HCT116 (cell line): ENCODE data around the gene SKIC8. TPM values are rescaled to one million over a fixed set of nuclear protein-coding genes. Genes with fewer than 3 reads are reported as not detected.

ENCODE experiments used
- ATAC-seq: fragments of 200-7000 bp; cut with Tn5 transposase; 2 replicates; pipeline ENCODE4 v1.9.1; 2020; ENCODE audit warnings: mild to moderate bottlenecking, moderate library complexity
- BruUV-seq: library from RNA; stranded (reverse); fragments of 400-500 nt; replicated peaks from 2 replicates; lab custom pipeline; 2021; lab: Mats Ljungman, UMichigan
- CTCF ChIA-PET: fragments of 300-600 bp; sonication (Branson Sonifier 250); formaldehyde crosslinking; loops from one replicate; lab custom pipeline; 2021; ENCODE audit warnings: antibody characterized with exemption; lab: Charles Lee
- POLR2A ChIA-PET: fragments of 300-600, 350-600 bp; sonication (Branson Sonifier 250); formaldehyde crosslinking; loops from one replicate; lab custom pipeline; 2021; ENCODE audit warnings: antibody characterized with exemption; lab: Charles Lee
- RAD21 ChIA-PET, 2 experiments: fragments of 300-600 bp; sonication (Branson Sonifier 250); formaldehyde crosslinking; loops; one replicate each; lab custom pipeline; 2023; ENCODE audit warnings: low total read pairs in 2 of 2; ENCODE audit not compliant: uncharacterized antibody in 2 of 2, unreplicated experiment in 2 of 2, low non-redundant PET in 1 of 2; lab: Charles Lee
- DNase-seq: peaks from one replicate; pipeline ENCODE4 v3.0.0-alpha.2; 2010; ENCODE audit warnings: low read depth, low spot score
- H2AFZ ChIP-seq: fragments of 200-600 bp; shearing (Covaris generic), sonication (generic); 2 replicates; pipeline ENCODE4 v1.6.1; 2017; ENCODE audit warnings: low read depth, mixed run types, mixed read lengths, antibody characterized with exemption, low read length; ENCODE audit not compliant: poor library complexity, severe bottlenecking
- H3K27ac ChIP-seq: 2 replicates; pipeline ENCODE4 v1.5.1; 2012; ENCODE audit warnings: low read depth, low read length
- H3K27me3 ChIP-seq: fragments of 200-600 bp; sonication (generic); 2 replicates; pipeline ENCODE4 v1.6.1; 2016; ENCODE audit warnings: mixed run types, low read length, mixed read lengths; ENCODE audit not compliant: insufficient read depth
- H3K36me3 ChIP-seq, 2 experiments: fragments of 200-500 bp in 1 of 2; fragments of 200-600 bp in 1 of 2; sonication (Bioruptor generic) in 1 of 2; sonication (generic) in 1 of 2; 2 replicates each; pipeline versions ENCODE4 v1.5.1 to v1.6.1; 2014 to 2016; ENCODE audit warnings: low read length in 2 of 2, inconsistent platforms in 1 of 2, mixed read lengths in 1 of 2, mixed run types in 1 of 2; ENCODE audit not compliant: insufficient read depth in 2 of 2, control insufficient read depth in 1 of 2
- H3K4me1 ChIP-seq, 2 experiments: fragments of 200-600 bp in 1 of 2; sonication (generic) in 1 of 2; 2 replicates each; pipeline versions ENCODE4 v1.5.1 to v1.6.1; 2012 to 2017; ENCODE audit warnings: low read length in 2 of 2, inconsistent platforms in 1 of 2, mild to moderate bottlenecking in 1 of 2, mixed read lengths in 1 of 2, mixed run types in 1 of 2, moderate library complexity in 1 of 2; ENCODE audit not compliant: insufficient read depth in 2 of 2, control insufficient read depth in 1 of 2
- H3K4me2 ChIP-seq: fragments of 200-600 bp; sonication (generic); 2 replicates; pipeline ENCODE4 v1.6.1; 2017; ENCODE audit warnings: mixed run types, low read length, mixed read lengths
- H3K4me3 ChIP-seq, 2 experiments: fragments of 200-600 bp in 1 of 2; sonication (generic) in 1 of 2; replicated peaks in 1 of 2; 2 replicates each; pipeline ENCODE4 v1.5.1; 2011 to 2016; ENCODE audit warnings: low read length in 2 of 2, control low read depth in 1 of 2, low read depth in 1 of 2, mild to moderate bottlenecking in 1 of 2, mixed read lengths in 1 of 2, mixed run types in 1 of 2
- H3K79me2 ChIP-seq: fragments of 200-600 bp; sonication (generic); 2 replicates; pipeline ENCODE4 v1.6.1; 2017; ENCODE audit warnings: mild to moderate bottlenecking, mixed run types, low read length, moderate library complexity, mixed read lengths; ENCODE audit not compliant: insufficient read depth
- H3K9ac ChIP-seq: fragments of 200-600 bp; sonication (generic); 2 replicates; pipeline ENCODE4 v1.6.1; 2016; ENCODE audit warnings: low read length, mixed read lengths
- H3K9me2 ChIP-seq: fragments of 200-600 bp; sonication (generic), shearing (Covaris generic); 2 replicates; pipeline ENCODE4 v1.6.1; 2017; ENCODE audit warnings: mixed run types, mild to moderate bottlenecking, moderate library complexity; ENCODE audit not compliant: insufficient read depth
- H3K9me3 ChIP-seq, 2 experiments: fragments of 200-500 bp in 1 of 2; fragments of 200-600 bp in 1 of 2; sonication (Bioruptor generic) in 1 of 2; sonication (generic) in 1 of 2; 2 replicates each; pipeline ENCODE4 v1.6.1; 2014 to 2017; ENCODE audit warnings: low read length in 2 of 2, mixed read lengths in 2 of 2, inconsistent platforms in 1 of 2, low read depth in 1 of 2, mild to moderate bottlenecking in 1 of 2, mixed run types in 1 of 2, moderate library complexity in 1 of 2; ENCODE audit not compliant: control insufficient read depth in 1 of 2, insufficient read depth in 1 of 2
- H4K20me1 ChIP-seq: fragments of 200-600 bp; sonication (generic), shearing (Covaris generic); 2 replicates; pipeline ENCODE4 v1.6.1; 2017; ENCODE audit warnings: mixed run types, mild to moderate bottlenecking, moderate library complexity; ENCODE audit not compliant: insufficient read depth
- CBX3 ChIP-seq: IDR thresholded peaks from 2 replicates; pipeline ENCODE4 v1.6.1; 2012; ENCODE audit warnings: low read depth
- ELF1 ChIP-seq: IDR thresholded peaks from 2 replicates; pipeline ENCODE4 v1.6.1; 2012; ENCODE audit warnings: low read depth, borderline replicate concordance
- FOSL1 ChIP-seq: IDR thresholded peaks from 2 replicates; pipeline ENCODE4 v1.6.1; 2012; ENCODE audit warnings: low read depth
- POLR2AphosphoS5 ChIP-seq: IDR thresholded peaks from 2 replicates; pipeline ENCODE4 v1.6.1; 2011; ENCODE audit warnings: mild to moderate bottlenecking, low read depth, low read length, moderate library complexity
- SP1 ChIP-seq: IDR thresholded peaks from 2 replicates; pipeline ENCODE4 v1.6.1; 2012; ENCODE audit warnings: low read depth
- SRF ChIP-seq: IDR thresholded peaks from 2 replicates; pipeline ENCODE4 v1.6.1; 2012; ENCODE audit warnings: low read depth
- TCF7L2 ChIP-seq: IDR thresholded peaks from 2 replicates; pipeline ENCODE4 v1.7.0; 2011; ENCODE audit warnings: borderline replicate concordance, inconsistent platforms; ENCODE audit not compliant: insufficient read depth, insufficient read length; ENCODE audit errors: extremely low read depth
- YY1 ChIP-seq: IDR thresholded peaks from 2 replicates; pipeline ENCODE4 v1.6.1; 2011; ENCODE audit warnings: low read length, low read depth, moderate library complexity, mild to moderate bottlenecking; ENCODE audit not compliant: insufficient replicate concordance; ENCODE audit errors: extremely low read depth
- ZNF274 ChIP-seq: fragments of 200-500 bp; sonication (Bioruptor generic); IDR thresholded peaks from 2 replicates; pipeline ENCODE4 v1.6.1; 2014; ENCODE audit warnings: mild to moderate bottlenecking, low read depth, low read length, inconsistent platforms
- intact Hi-C: fragments of 100-400 bp; cut with micrococcal nuclease; formaldehyde crosslinking; loops from 2 replicates; pipeline ENCODE4 v1.10.0; 2022
- total RNA-seq: library from RNA; stranded (reverse); gene quantifications from one replicate; pipeline ENCODE4 v1.2.1, GENCODE V29; 2021; ENCODE audit not compliant: unreplicated experiment
- TF ChIP-seq, protein P1 (sequence below): IDR thresholded peaks from 2 replicates; pipeline ENCODE4 v1.6.1; 2011; ENCODE audit warnings: mild to moderate bottlenecking, low read length, moderate library complexity; ENCODE audit not compliant: insufficient replicate concordance; ENCODE audit errors: extremely low read depth
- TF ChIP-seq, protein P2 (sequence below): IDR thresholded peaks from 2 replicates; pipeline ENCODE4 v1.6.1; 2012
- TF ChIP-seq, protein P3 (sequence below), 3 experiments: fragments of 200-600 bp in 1 of 3; sonication (generic) in 1 of 3; IDR thresholded peaks in 2 of 3; conservative IDR thresholded peaks in 1 of 3; 2 replicates each; pipeline ENCODE4 v1.5.1; 2012 to 2017; ENCODE audit warnings: low read depth in 2 of 3, low read length in 2 of 3, antibody characterized with exemption in 1 of 3, borderline replicate concordance in 1 of 3, control low read depth in 1 of 3, mild to moderate bottlenecking in 1 of 3, mixed read lengths in 1 of 3, mixed run types in 1 of 3, moderate library complexity in 1 of 3; ENCODE audit not compliant: insufficient read depth in 1 of 3

Gene SKIC8
- total RNA-seq, 1 experiment from 2014 or later: 57.1 TPM

DNA sequence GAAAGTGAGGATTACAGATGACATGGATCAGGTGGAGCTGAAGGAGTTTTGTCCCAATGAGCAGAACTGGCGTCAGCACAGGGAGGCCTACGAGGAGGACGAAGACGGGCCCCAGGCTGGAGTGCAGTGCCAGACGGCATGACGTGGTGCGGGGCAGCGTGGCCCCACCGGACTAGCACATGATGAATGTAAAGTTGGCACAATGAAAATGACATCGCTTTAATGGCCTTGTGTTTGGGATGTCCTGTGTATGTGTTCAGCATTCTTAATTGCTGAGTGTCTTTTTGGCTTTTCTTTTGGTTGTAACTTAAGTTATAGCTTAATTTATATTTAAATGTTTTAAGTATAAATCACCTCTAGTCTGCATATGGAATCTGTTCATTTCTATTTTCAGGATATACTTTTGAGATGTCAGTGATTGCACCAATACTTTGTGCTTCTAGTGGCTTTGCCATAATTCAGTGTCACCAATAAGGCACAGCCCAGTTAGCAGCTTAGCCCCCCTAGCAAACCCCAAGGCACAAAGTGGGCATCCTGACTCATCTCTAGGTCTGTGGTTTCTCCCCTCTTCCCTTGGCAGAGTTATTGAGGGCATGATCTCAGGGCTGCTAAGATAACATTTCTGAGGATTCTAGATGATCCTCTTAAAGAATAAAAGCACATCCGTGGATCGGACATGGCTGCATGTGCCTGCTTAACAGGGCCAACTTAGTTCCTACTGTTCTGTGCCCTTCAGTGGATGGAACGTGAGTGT, 18.9 kb downstream of the SKIC8 start:
- intact Hi-C loops: no loop called here
- TF ChIP-seq SRF (no peak), POLR2AphosphoS5 (no peak), ELF1 (no peak), CBX3 (no peak), SP1 (no peak), FOSL1 (no peak), ZNF274 (no peak), YY1 (no peak), TCF7L2 (no peak)
- TF ChIP-seq, protein P1, sequence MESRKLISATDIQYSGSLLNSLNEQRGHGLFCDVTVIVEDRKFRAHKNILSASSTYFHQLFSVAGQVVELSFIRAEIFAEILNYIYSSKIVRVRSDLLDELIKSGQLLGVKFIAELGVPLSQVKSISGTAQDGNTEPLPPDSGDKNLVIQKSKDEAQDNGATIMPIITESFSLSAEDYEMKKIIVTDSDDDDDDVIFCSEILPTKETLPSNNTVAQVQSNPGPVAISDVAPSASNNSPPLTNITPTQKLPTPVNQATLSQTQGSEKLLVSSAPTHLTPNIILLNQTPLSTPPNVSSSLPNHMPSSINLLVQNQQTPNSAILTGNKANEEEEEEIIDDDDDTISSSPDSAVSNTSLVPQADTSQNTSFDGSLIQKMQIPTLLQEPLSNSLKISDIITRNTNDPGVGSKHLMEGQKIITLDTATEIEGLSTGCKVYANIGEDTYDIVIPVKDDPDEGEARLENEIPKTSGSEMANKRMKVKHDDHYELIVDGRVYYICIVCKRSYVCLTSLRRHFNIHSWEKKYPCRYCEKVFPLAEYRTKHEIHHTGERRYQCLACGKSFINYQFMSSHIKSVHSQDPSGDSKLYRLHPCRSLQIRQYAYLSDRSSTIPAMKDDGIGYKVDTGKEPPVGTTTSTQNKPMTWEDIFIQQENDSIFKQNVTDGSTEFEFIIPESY: no peak
- TF ChIP-seq, protein P2, sequence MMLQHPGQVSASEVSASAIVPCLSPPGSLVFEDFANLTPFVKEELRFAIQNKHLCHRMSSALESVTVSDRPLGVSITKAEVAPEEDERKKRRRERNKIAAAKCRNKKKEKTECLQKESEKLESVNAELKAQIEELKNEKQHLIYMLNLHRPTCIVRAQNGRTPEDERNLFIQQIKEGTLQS: no peak
- TF ChIP-seq, protein P3, sequence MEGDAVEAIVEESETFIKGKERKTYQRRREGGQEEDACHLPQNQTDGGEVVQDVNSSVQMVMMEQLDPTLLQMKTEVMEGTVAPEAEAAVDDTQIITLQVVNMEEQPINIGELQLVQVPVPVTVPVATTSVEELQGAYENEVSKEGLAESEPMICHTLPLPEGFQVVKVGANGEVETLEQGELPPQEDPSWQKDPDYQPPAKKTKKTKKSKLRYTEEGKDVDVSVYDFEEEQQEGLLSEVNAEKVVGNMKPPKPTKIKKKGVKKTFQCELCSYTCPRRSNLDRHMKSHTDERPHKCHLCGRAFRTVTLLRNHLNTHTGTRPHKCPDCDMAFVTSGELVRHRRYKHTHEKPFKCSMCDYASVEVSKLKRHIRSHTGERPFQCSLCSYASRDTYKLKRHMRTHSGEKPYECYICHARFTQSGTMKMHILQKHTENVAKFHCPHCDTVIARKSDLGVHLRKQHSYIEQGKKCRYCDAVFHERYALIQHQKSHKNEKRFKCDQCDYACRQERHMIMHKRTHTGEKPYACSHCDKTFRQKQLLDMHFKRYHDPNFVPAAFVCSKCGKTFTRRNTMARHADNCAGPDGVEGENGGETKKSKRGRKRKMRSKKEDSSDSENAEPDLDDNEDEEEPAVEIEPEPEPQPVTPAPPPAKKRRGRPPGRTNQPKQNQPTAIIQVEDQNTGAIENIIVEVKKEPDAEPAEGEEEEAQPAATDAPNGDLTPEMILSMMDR (IDR thresholded peaks at IDR 0.05 in 2 of 3, conservative IDR thresholded peaks at IDR 0.05 in 1 of 3; ENCODE audit: borderline replicate concordance in 1 of 3, insufficient read depth in 1 of 3, low read depth in 2 of 3, low read length in 2 of 3): no peak
- TF ChIP-seq, all 23 proteins: peak for 0
- no peak for DNase-seq
- Histone ChIP-seq H3K4me1 (no peaks in the 10 kb centered on the region), H3K4me2 (no peak overlapping the region), H2AFZ (no peak overlapping the region), H3K27ac (no peak overlapping the region), H3K9me3 (no peaks in the 10 kb centered on the region), H3K9me2 (no peaks in the 10 kb centered on the region), H4K20me1 (no peaks in the 10 kb centered on the region), H3K79me2 (peaks cover 27% of the 10 kb centered on the region), H3K4me3 (no peak overlapping the region), H3K9ac (no peak overlapping the region), H3K27me3 (no peaks in the 10 kb centered on the region), H3K36me3 (peaks cover 50 to 61% of the 10 kb centered on the region in 2 experiments)
- CTCF ChIA-PET: no interaction called here
- BruUV-seq: no TSS peak
- RAD21 ChIA-PET: no interaction called here
- POLR2A ChIA-PET: interaction anchor here (0.7 kb wide), 1 partner anchor 19 kb away, joined by 3 read pairs; the partner anchor contains the start of gene SKIC8
- no peak for ATAC-seq
